Measurements from ENCODE around the gene TNK2.

DNA sequence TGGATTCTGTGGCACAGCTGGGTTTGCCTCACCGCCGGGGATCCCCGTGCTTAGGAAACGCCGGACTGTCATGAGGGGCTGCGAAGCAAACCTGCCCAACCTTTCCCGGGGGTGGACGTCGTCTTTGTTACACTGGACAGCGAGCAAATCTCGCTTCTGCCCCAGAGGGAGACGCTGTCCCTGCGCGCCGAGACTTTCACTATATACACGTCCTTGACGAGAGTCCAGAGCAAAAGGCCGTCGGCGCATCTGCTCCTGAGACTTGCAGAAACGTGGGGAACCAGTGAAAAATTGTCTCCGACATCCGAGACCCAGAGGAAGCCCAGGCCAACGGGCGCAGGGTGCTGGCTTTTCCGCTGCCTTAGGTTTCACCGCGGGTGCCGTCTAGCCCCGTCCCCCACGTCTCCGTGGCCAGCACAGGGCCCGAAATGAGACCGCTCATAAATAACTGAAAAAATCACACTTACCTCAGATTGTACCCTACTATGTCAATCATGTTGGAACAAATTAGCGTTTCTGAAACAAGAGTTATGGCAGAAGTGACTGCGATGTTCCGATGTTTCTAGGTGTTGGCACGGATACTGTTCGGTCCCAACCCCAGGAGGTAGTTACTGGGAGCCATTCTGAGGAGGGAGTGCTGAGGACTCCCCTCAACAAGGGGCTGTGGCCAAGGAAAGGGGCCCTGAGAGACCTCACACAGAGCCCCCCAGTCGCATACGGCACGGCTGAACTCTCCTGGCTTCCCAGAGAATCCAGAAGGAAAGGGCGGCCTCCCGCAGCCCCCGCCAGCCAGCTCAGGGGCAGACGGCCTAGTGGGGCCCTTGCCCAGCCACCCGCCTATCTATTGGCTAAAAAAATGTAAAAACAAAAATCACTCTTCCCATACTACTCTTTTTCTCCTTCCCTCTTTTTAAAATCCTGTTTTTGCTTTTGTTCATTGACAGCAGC lies 82.2 kb downstream of the TNK2 start:
- no peak for TF ChIP-seq CTCF (IDR thresholded peaks at IDR 0.05)
- no peak for TF ChIP-seq POLR2A (IDR thresholded peaks at IDR 0.05)

Data from adrenal gland (tissue), 5 donors.